Gastrocnemius medialis (tissue), 4 donors: Measurements from ENCODE around the gene FEN1. TPM values are rescaled to one million over a fixed set of nuclear protein-coding genes. Genes with fewer than 3 reads are reported as not detected.

Source experiments
- ATAC-seq, 2 donors: fragments of 150-250 bp; one replicate each; pipeline ENCODE4 v1.9.1; 2016
- DNase-seq, 2 donors: peaks; one replicate each; pipeline ENCODE4 v3.0.0-alpha.2; 2019
- H3K27ac ChIP-seq, 4 donors: fragments of 200-600 bp; sonication (generic); 1 replicate in 1 of 4; 2 replicates in 3 of 4; pipeline ENCODE4 v1.5.1; 2016 to 2018; ENCODE audit warnings: mild to moderate bottlenecking in 2 of 4, moderate library complexity in 1 of 4
- H3K27me3 ChIP-seq, 3 donors: fragments of 200-600 bp; sonication (generic) in 2 of 3; 1 replicate in 1 of 3; 2 replicates in 2 of 3; pipeline versions ENCODE4 v1.5.1 to v1.6.0; 2016 to 2019; ENCODE audit warnings: mild to moderate bottlenecking in 1 of 3, moderate library complexity in 1 of 3
- H3K36me3 ChIP-seq, 2 donors: fragments of 200-600 bp; sonication (generic) in 1 of 2; one replicate each; pipeline ENCODE4 v1.5.1; 2017 to 2018
- H3K4me1 ChIP-seq, 2 donors: fragments of 200-600 bp; sonication (generic) in 1 of 2; one replicate each; pipeline ENCODE4 v1.5.1; 2016 to 2017; ENCODE audit warnings: mild to moderate bottlenecking in 2 of 2
- H3K4me3 ChIP-seq, 4 donors: fragments of 200-600 bp; sonication (generic) in 3 of 4; 1 replicate in 1 of 4; 2 replicates in 3 of 4; pipeline ENCODE4 v1.5.1; 2016 to 2019; ENCODE audit warnings: mild to moderate bottlenecking in 2 of 4
- H3K9me3 ChIP-seq, 3 donors: fragments of 200-600 bp; sonication (generic) in 2 of 3; 1 replicate in 1 of 3; 2 replicates in 2 of 3; pipeline ENCODE4 v1.5.1; 2016 to 2019
- CTCF ChIP-seq, 5 experiments: fragments of 450-650 bp in 3 of 5; fragments of 200-600 bp in 2 of 5; sonication (generic) in 2 of 5; IDR thresholded peaks in 4 of 5; conservative IDR thresholded peaks in 1 of 5; 1 replicate in 4 of 5; 2 replicates in 1 of 5; pipeline ENCODE4 v1.5.1; 2016 to 2019; ENCODE audit warnings: antibody characterized with exemption in 5 of 5, mild to moderate bottlenecking in 3 of 5, moderate library complexity in 3 of 5
- POLR2A ChIP-seq, 2 donors: fragments of 450-650 bp; IDR thresholded peaks; one replicate each; pipeline ENCODE4 v1.6.1; 2017; ENCODE audit warnings: antibody characterized with exemption in 2 of 2, mild to moderate bottlenecking in 2 of 2, moderate library complexity in 2 of 2
- in situ Hi-C, 4 donors: fragments of 200-750 bp; cut with MboI; loops; one replicate each; pipeline versions ENCODE4 v1.15.0 to v1.8.0; 2017; ENCODE audit warnings: low sequenced_read_pairs in 4 of 4
- intact Hi-C: fragments of 100-400 bp; cut with DNase I; formaldehyde crosslinking; loops from one replicate; pipeline ENCODE4 v1.15.1; 2023; ENCODE audit warnings: low total_unique reads
- total RNA-seq, 4 donors: library from RNA; depleted of rRNA; stranded (reverse); fragments of >200 nt; gene quantifications; one replicate each; pipeline versions ENCODE4 v1.1.0 to v1.2.3, GENCODE V29; 2016

FEN1 gene
- total RNA-seq, 4 donors from 2014 or later = 7.4 to 15.7 (median 9.5) TPM

DNA sequence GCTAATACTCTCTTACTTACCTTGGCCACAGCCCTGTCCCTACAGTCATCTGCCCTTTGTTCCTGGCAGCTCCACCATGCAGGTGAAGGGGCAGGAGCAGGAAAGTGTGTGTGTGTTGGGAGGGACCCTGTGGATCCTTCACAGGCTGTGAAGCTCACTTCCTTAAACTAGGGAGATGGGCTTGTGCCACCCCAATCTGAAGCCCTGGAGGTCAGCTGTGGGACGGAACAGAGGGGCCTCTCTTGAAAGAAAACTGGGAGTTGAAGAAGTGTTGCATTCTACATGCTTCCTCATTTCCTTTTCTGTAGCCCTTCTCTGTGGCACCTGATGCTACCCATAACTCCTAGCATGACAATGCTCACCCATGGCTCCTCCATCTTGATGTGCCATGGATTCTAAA is 12.4 kb downstream of the FEN1 start:
- Histone ChIP-seq H3K36me3 (no peaks in the 10 kb centered on the region), H3K4me1 (no peaks in the 10 kb centered on the region), H3K27ac (no peak overlapping the region), H3K9me3 (no peaks in the 10 kb centered on the region), H3K4me3 (no peak overlapping the region), H3K27me3 (no peaks in the 10 kb centered on the region)
- TF ChIP-seq POLR2A (IDR thresholded peaks at IDR 0.05) (no peak), CTCF (IDR thresholded peaks at IDR 0.05 in 4 of 5, conservative IDR thresholded peaks at IDR 0.05 in 1 of 5) (no peak)
- in situ Hi-C loops = loop anchor here in 1 of 4 donors (10.0 kb wide), 1 partner anchor 280 kb away; no protein-coding TSS in a partner anchor
- DNase-seq (no peak), ATAC-seq (no peak)
- intact Hi-C loops = no loop called here

DNA sequence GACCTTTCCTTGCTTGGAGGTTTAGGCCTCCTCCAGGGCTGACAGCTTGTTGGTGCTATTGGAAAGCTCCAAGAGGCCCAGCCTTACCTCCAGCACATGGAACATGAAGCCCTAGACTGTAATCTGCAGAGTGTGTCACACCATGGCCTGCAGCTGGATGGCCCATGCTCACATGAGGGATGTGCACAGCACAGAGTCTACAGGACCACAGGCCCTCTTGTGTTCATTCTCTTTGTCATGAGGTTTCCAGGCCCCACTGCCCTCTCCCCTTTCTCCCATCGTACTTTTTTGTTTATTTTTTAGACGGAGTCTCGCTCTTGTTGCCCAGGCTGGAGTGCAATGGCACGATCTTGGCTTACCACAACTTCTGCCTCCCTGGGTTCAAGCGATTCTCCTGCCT is 14.1 kb downstream of the FEN1 start:
- H3K9me3 ChIP-seq = no peaks in the 10 kb centered on the region
- DNase-seq (no peak), ATAC-seq (no peak)
- H3K4me1 ChIP-seq = no peaks in the 10 kb centered on the region
- TF ChIP-seq POLR2A (IDR thresholded peaks at IDR 0.05) (no peak), CTCF (IDR thresholded peaks at IDR 0.05 in 4 of 5, conservative IDR thresholded peaks at IDR 0.05 in 1 of 5) (no peak)
- no peaks in the 10 kb centered on the region for H3K36me3 ChIP-seq
- no peak overlapping the region for H3K4me3 ChIP-seq
- in situ Hi-C loops = loop anchor here in 1 of 4 donors (10.0 kb wide), 1 partner anchor 278 kb away; no protein-coding TSS in a partner anchor
- H3K27me3 ChIP-seq = no peaks in the 10 kb centered on the region
- H3K27ac ChIP-seq = no peak overlapping the region
- intact Hi-C loops = no loop called here

DNA sequence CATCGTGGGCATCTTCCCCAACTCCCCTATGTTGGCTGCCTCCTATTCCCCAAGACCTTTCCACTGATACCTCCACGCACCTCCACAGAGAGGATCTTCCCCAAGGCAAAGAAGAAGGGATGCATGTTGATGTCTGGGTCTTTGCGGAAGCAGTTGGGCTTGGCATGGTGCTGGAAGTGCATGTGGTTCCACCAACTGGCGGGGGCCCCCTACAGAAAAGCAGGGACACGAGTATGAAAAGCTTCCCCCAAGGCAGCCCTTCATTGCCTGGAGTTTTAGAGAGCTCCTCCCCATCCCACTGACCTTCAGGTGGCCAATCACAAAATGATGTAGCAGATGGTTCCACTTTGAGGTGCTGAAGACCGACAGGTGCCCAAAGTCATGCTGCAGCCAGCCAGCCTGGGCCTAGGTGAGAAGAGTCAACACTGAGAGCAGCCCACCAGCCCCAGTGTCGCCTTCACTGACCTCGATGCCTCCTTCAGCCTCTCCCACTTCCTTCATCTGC is 18.0 kb downstream of the FEN1 start:
- H3K4me3 ChIP-seq = no peak overlapping the region
- H3K4me1 ChIP-seq = peaks cover 0 to 5% of the 10 kb centered on the region in 2 donors
- H3K9me3 ChIP-seq = no peaks in the 10 kb centered on the region
- intact Hi-C loops = no loop called here
- no peak for TF ChIP-seq POLR2A (IDR thresholded peaks at IDR 0.05)
- TF ChIP-seq CTCF (IDR thresholded peaks at IDR 0.05 in 4 of 5, conservative IDR thresholded peaks at IDR 0.05 in 1 of 5) = no peak
- in situ Hi-C loops = no loop called here
- no peaks in the 10 kb centered on the region for H3K27me3 ChIP-seq
- ATAC-seq (no peak), DNase-seq (no peak)
- no peaks in the 10 kb centered on the region for H3K36me3 ChIP-seq
- no peak overlapping the region for H3K27ac ChIP-seq

DNA sequence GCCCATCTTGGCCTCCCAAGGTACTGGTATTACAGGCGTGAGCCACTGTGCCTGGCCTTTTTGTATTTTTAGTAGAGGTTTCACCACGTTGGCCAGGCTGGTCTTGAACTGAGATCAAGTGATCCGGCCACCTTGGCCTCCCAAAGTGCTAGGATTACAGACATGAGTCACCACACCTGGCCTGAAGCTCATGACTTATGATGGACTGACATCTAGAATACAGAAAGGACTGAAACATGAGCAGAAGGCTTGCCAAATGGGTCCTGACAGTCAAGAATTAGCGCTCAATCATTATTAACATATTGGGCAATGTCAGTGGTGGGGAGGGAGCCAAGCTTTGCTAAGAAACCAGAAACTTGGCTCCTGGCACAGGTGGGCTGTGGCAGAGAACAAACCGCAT is 19.1 kb downstream of the FEN1 start:
- H3K4me3 ChIP-seq = no peak overlapping the region
- intact Hi-C loops (no loop called here), in situ Hi-C loops (no loop called here)
- ATAC-seq = peak; percentile 28
- no peaks in the 10 kb centered on the region for H3K9me3 ChIP-seq
- peaks cover 0 to 5% of the 10 kb centered on the region in 2 donors for H3K4me1 ChIP-seq
- H3K27ac ChIP-seq = peak overlapping the region in 2 of 4 donors; percentile 16 to 21
- H3K36me3 ChIP-seq = no peaks in the 10 kb centered on the region
- peak in 1 of 2 donors; percentile 64 for DNase-seq
- TF ChIP-seq CTCF (IDR thresholded peaks at IDR 0.05 in 4 of 5, conservative IDR thresholded peaks at IDR 0.05 in 1 of 5) (no peak), POLR2A (IDR thresholded peaks at IDR 0.05) (no peak)
- H3K27me3 ChIP-seq = no peaks in the 10 kb centered on the region
